NOMO-1 treated with dmso at 0.1 percent for 144 hours (cell line): Measurements from ENCODE around the gene HIF1A.
"Not testable (repeated sequence)": the region's sequence is repeated elsewhere in the genome, so short reads cannot be mapped to it uniquely, and the experiment has no call there.

ENCODE experiments used
- DNase-seq: peaks from one replicate; lab custom pipeline; 2025; ENCODE audit not compliant: unreplicated experiment; lab: John Stamatoyannopoulos, UW

Gene HIF1A

DNA sequence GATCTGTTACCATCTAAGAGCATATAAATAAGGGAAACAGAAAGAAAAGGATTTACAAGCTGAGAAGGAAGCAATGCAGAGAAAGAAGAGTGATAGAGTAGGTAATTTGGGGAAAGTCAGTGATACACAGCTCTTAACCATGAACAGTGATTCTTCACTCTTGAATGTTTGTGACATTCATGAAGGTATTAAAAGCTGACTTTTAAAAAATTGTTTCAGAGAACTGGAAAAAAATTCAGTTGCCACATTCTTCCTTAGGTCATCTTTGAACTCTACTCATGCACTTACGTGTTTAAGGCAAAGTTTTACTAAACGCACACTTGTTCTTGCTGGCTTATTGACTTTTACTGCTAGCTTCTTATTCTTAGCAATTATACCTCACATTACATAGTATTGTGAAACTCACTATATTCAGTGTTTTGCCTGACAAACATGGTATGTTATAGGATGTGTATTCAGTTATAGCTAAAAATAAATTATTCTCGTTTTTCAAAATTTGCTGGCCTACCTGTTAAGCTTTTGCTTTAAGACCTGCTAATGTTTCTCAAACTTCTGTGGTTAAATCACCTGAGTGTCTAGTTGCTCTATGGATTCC, 10.9 kb downstream of the HIF1A start:
- DNase-seq = no peak

DNA sequence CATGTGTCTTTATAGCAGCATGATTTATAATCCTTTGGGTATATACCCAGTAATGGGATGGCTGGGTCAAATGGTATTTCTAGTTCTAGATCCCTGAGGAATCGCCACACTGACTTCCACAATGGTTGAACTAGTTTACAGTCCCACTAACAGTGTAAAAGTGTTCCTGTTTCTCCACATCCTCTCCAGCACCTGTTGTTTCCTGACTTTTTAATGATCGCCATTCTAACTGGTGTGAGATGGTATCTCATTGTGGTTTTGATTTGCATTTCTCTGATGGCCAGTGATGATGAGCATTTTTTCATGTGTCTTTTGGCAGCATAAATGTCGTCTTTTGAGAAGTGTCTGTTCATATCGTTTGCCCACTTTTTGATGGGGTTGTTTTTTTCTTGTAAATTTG, 12.5 kb downstream of the HIF1A start:
- not testable (repeated sequence) for DNase-seq

DNA sequence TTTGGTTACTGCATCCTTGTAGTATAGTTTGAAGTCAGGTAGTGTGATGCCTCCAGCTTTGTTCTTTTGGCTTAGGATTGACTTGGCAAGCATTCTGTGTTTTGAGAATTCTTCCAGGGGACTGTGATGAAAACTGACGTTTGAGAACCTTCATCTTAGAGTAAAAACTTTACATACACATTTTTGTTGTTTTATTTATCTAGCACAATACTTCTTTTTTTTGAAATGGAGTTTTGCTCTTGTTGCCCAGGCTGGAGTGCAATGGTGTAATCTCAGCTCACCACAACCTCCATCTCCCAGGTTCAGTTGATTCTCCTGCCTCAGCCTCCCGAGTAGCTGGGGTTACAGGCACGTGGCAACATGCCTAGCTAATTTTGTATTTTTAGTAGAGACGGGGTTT, 13.4 kb downstream of the HIF1A start:
- DNase-seq = not testable (repeated sequence)

DNA sequence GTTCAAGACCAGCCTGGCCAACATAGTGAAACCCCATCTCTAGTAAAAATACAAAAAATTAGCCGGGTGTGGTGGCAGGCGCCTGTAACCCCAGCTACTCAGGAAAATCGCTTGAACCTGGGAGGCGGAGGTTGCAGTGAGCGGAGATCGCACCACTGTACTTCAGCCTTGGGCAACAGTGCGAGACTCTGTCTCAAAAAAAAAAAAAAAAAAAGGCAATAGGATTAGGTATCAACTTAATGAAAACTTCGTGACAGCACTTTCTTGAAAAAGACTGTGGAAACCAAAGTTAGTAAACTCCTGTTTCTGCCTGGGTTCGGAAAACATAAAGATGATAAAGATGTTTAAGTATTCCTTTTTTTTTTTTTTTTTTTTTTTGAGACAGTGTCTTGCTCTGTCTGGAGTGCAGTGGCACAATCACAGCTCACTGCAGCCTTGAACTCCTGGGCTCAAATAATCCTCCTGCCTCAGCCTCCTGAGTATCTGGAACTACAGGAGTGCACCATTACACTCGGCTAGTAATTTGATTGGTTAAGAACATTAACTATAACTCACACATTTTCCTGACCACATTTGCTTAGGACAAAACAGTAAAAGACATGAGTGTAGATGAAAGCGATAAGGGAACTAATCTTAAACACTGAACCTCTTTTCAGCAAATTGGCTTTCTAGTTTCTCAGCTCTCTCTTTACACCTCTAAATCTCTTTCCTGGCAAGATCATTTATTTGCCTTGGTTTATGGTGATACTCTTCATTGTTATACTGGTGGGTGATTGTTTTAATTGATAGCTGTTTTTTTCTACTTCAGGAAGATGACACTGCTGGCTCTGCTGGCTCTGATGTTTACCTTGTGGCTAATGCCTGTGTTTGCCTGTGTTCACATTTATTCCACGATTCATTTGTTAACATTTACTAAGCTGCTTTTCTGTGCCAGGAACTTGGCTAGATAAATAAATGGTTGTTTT, 15.8 kb downstream of the HIF1A start:
- no peak for DNase-seq

DNA sequence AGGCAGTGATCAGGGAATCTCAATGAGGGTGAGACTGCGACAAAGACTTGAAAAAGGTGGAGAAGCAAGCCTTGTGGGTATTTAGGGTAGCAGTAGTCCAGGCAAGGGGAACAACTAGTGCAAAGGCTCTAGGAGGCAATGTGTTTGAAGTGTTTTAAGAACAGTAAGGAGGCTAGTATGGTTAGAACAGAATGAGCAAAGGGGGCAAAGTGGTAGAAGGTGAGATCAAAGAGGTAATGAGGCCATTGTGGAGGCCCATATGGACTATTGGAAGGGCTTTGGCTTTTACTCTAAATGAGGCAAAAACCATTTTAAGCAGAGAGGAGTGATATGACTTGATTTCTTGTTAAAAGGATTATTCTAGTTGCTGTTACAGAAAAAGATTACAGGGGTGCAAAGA, 16.8 kb downstream of the HIF1A start:
- no peak for DNase-seq

DNA sequence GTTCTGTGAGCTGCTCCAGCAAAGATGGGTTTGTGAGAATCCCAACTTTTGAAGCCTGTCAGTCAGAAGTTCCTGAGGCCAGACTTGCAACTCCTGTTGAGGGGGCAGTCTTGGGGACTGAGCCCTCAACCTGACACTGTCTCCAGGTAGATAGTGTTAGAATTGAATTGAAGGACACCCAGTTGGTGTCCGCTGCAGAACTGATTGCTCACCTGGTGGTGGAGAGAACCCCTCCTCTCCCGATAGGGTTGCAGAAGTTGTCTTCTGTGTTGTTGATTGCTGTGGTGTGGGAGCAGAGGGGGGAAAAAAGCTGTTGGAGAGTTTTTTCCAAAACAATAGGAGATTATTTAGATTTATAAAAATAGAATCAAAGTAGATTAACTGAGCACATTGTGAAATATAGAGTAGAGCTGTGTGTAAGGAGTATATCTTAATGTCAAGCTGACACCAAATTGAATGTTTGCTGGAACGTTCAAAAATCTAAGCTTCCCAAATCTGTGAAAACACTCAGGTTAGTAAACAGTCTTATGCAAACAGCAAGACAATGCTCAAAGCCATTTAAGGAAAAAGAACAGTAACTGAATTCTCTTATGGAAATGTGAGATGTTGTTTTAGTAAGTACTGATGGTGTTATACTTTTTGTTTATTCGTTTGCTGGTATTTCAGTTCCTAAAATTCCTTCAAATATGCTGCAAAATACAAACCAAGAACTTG, 18.6 kb downstream of the HIF1A start:
- no peak for DNase-seq

DNA sequence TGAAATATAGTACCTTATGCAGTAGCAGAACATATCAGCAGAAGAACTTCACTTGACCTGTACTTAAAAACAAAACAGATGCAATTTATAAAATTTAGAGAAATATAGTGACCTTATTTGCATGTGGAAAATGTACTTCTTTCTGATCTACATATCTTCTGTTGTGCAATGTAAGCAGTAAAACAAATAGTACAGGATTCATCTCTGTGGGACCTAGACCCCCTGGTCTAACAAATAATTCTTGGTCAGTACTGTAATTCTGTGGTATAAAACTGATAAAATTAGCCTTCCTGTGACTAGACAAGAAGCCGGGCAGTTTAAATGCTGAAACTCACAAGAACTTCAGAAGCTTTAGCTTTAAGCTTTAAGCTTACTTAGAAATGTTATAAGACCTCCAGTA, 21.6 kb downstream of the HIF1A start:
- no peak for DNase-seq

DNA sequence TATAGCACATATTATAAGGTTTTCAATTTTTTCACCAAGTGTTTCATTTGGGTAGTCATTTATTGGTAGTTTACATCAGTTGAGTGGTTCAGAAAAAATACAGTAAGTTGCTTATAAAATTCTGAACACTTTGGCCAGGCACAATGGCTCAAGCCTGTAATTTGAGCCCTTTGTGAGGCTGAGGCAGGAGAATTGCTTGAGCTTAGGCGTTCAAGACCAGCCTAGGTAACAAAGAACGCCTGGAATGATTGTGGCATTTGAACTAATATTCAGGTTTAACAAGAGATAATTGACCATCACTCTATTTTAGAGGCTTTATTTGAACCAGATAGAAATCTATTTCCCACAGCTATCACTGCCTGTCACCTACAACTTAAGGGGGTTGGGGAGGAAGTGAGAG, 22.7 kb downstream of the HIF1A start:
- no peak for DNase-seq

DNA sequence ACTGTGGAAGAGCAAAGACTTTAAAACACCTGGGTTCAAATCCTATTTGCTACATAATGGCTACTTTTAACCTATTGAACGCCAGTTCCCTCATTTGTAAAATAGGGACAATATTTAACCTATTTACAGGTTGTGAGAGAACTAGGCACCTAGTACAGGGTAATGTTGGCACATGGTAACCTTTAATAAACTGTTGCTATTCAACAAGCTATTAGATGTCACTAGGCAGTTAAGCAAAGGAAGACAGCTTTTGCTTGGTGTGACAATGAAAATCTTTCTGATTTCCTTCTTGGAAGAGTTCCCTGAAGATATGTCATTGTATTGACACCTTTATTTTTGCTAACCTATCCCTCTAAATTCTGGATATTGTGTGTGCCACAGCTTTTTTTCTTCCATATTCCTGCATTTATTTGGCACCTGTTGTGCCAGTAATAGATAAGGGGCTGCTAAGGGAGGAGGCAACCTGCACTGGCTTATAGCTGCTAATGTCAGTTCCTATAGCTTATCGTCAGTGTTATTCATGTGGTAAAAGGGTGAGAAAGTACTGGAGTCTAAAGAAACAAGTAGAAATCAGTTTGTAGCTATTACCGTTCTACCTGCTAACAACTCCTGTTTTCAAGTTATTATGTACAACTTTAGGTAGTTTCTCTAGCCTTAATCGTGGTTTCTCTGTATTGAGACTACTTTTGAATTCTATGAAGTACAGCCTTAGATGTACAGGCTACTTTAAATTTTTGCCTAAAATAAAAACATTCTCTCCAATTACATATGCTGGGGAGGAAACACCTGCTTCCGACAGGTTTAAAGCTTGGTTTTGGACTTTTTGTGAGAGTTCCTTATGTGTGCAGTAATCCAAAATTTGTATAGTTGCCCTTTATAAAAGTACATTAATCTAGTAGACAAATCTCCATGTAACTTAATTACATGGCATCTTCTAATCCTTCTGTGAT, 24.3 kb downstream of the HIF1A start:
- DNase-seq = no peak

DNA sequence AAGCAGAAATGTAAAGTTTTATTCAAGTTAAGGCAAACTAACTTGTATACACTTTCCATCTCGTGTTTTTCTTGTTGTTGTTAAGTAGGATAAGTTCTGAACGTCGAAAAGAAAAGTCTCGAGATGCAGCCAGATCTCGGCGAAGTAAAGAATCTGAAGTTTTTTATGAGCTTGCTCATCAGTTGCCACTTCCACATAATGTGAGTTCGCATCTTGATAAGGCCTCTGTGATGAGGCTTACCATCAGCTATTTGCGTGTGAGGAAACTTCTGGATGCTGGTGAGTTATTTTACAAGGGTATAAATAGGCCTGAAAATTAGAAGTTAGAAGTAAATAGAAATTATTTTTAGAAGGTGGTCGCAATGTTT, 25.0 kb downstream of the HIF1A start:
- no peak for DNase-seq

DNA sequence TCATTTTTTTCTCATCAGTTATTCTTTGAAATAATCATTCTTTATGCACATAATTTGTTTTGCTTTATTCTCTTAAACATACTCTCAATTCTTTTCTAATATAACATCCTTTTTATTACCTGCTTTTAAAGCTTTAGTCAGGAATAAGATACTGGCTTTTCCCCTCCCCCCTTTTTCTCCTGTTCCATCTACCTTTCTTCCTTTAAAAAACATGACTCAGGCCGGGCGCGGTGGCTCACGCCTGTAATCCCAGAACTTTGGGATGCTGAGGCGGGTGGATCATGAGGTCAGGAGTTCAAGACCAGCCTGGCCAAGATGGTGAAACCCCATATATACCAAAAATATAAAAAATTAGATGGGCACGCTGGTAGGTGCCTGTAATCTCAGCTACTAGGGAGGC, 25.4 kb downstream of the HIF1A start:
- no peak for DNase-seq

DNA sequence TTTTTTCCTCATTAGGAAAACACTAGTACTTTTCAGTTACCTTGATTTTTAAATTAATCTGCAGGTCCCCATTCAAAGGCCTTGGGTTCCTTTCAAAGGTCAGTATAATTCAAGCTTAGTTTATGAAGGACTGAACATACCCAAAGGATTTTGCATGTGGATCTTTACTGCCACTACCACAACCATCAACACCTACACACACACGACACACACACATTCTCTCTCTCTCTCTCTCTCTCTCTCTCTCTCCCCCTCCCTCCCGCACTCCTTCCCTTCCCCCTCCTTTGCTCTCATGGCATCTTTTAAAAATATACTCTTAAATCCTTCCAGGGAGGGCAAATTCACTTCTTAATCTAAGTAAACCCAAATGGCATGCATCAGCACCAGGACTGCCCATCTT, 28.8 kb downstream of the HIF1A start:
- DNase-seq = no peak

DNA sequence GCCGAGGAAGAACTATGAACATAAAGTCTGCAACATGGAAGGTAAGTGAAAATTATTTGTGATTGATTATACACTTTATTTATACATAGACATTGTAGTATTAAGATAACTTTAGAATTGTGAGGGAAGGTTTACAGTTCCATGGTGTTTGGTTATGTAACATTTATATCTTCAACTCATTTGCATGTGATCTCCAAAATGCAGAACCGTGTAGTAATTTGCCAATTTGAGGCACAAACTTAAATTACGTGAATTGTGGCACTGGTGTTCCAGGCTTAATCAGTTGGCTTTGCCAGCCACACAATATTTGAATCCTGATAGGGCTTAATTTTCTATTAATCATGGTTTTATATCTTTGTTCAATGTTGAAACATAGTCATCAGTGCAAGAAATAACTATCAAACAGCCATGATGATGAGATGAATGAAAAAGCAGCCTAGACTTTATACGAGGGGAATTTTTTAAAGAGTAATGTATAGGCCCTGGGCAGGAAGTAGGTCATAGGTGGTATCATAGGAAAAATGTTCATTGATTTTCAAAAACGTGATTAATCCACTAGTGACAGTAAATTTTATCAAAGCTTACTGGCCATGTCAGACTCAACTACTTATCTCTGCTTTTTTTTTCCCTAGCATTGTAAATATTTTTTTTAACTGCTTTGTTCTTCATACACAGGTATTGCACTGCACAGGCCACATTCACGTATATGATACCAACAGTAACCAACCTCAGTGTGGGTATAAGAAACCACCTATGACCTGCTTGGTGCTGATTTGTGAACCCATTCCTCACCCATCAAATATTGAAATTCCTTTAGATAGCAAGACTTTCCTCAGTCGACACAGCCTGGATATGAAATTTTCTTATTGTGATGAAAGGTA, 31.7 kb downstream of the HIF1A start:
- no peak for DNase-seq

DNA sequence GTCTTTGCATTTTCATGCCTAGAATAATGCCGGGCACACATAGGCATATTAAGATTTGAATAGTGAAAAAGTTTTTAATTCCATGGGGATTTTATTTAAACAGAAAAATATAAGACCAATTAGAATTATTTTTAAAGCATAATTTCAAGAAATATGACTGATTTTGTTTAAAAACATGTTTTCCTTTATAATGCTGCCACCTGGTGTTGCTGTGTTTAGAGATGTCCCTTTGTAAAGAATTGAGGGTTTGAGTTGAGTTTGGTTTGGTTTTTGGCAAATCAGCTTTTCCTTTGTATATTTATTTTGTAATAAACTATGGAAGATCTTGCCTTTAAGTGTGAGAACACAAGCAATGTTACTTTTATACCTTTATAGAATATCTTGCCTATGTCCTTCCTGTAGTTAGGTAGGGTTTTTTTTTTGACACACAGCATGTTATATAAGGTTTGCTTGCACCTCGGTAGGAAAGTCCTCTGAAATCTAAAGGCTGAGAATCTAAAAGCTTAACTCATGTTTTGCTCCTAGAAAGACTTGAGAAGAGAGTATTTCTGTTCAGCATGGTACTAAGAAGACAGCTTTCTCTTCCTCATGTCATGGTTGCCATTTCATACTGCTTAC, 35.6 kb downstream of the HIF1A start:
- no peak for DNase-seq

DNA sequence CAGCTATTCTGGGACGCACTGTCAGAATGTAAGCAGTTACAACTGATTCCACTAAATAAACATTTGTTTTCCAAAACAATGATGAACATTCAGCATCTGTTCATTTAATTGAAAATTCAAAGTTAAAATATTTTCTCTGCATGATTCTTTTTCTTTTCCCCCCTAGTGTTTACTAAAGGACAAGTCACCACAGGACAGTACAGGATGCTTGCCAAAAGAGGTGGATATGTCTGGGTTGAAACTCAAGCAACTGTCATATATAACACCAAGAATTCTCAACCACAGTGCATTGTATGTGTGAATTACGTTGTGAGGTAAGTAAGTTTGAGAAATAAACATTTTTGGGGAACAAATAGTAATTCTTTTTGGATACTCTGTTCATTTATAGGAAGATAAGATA, 38.7 kb downstream of the HIF1A start:
- DNase-seq = no peak

DNA sequence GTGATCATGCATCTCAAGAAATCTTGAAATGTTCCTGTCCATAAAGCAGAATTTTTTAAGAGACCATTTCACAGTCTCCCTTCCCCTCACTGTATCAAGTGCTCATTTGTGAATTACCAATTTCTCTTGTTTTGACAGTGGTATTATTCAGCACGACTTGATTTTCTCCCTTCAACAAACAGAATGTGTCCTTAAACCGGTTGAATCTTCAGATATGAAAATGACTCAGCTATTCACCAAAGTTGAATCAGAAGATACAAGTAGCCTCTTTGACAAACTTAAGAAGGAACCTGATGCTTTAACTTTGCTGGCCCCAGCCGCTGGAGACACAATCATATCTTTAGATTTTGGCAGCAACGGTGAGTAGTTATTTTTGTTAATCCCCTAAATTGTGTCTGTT, 41.4 kb downstream of the HIF1A start:
- DNase-seq = no peak

DNA sequence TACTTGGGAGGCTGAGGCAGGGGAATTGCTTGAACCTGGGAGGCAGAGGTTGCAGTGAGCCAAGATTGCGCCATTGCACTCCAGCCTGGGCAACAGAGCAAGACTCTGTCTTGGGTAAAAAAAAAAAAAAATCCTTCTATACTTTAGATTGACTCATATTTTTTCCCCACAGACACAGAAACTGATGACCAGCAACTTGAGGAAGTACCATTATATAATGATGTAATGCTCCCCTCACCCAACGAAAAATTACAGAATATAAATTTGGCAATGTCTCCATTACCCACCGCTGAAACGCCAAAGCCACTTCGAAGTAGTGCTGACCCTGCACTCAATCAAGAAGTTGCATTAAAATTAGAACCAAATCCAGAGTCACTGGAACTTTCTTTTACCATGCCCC, 42.6 kb downstream of the HIF1A start:
- peak; percentile 11 for DNase-seq

DNA sequence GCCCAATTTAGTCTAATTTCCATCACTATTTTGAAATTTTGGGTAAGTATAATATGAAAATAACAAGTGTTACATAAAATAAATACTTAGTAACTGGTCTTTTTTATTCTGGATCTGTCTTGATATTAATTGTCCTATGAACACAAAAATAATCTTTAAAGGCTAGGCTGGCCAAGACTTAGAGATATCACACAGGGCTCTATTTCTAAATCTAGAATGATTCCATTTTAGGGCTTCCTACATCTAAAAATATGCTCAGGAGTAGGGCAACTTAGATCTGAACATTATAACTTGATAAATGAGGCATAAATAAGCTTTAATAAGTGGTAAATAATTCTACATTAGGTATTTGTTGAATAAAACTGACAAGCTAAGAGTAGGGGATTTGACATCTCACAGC, 43.8 kb downstream of the HIF1A start:
- no peak for DNase-seq

DNA sequence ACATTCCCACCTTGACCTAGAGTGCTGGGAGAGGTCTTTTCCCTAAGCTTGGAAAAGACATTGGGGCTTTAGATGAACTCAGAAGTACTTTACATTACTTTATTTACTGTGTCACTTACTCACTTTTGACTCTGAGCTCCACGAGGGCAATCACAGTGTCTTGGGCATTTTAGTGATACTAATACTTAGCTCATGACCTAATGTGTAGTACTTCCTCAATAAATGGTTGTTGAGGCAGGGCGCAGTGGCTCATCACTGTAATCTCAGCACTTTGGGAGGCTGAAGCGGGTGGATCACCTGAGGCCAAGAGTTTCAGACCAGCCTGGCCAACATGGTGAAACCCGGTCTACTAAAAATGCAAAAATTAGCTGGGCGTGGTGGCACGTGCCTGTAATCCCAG, 47.1 kb downstream of the HIF1A start:
- no peak for DNase-seq

DNA sequence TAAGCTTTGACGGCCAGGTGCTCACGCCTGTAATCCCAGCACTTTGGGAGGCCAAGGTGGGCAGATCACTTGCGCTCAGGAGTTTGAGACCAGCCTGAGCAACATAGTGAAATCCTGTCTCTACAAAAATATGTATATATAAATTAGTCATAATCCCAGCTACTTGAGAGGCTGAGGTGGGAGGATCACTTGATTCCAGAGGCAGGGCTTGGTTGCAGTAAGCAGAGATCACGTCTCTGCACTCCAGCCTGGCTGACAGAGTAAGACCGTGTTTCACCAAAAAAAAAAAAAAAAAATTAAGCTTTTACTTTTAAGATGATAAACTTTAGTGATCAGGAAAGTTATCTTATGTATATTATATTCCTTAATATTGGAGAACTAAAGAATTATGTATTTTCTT, 48.9 kb downstream of the HIF1A start:
- DNase-seq = no peak
